GM21529 (cell line): Measurements from ENCODE around the gene BEST2.
A peak's percentile ranks its signal among the peaks of the same experiment; 100 is the strongest.
"Not testable (repeated sequence)": the region's sequence is repeated elsewhere in the genome, so short reads cannot be mapped to it uniquely, and the experiment has no call there.

Experiments used
- ATAC-seq: cut with Tn5 transposase; IDR thresholded peaks from one replicate; pipeline ENCODE4 v1.9.1; 2021; ENCODE audit not compliant: unreplicated experiment

Gene BEST2

DNA sequence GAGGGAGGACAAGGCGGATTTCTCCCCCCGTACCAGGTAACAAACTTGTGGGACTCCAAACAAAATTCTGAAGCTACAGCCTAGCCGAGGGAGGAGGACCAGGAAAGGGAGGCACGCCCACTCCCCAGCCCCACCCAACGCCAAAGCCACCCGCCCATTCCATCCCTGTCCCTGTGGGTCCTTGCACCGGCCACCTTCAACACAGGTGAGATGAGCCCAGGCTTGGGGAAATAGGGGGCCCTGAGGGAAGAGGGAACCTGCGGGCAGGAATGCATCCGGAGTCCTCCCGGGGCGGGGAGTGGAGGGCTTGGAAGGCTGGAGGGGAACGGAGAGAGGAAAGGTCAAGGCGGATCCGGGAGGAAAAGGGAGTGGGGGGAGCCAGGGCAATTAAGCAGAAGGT, at the start of gene BEST2:
Gene BEST2, plus strand, starts transcription at position 157 of the 400 bp plus-strand sequence. CDS start 802 bp downstream, outside the sequence.
- ATAC-seq, result no peak

DNA sequence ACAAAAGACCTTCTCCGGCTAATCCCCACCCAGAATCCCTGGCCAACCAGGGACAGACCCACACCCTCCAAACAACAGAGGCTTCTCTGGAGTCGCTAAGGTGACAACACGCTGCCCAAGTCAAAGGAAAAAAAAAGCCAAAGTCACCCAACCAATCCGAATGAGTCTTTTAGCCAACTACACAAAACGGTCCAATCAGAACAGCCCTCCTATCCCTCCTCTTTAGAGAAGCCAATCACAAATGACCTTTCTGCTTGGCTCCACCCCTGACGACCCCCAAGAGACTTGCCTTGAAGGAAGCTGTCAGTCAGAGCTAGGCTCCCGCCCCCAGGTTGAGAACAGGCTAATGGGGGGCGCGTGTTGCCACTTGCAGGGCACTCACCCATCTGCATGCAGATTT, 48.5 kb upstream of the BEST2 start:
- ATAC-seq, result no peak

DNA sequence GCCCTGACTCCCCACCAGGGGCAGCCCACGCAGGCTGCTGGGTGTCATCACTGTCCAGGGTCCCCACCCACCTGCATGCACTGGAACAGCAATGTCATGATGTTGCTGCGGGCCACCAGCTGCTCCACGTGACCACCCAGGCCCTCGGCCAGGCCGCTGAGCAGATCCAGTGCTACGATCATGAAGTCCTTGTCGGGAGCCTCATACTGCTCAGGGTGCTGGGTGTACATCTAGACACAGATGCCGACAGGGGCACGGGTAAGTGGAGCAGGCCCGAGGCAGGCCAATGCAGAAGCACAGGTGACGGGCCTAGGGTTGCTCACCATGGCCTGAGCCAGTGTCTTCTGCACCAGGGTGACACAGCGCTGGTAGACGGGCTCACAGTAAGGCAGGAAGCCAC, 46.4 kb upstream of the BEST2 start:
- ATAC-seq, result no peak

DNA sequence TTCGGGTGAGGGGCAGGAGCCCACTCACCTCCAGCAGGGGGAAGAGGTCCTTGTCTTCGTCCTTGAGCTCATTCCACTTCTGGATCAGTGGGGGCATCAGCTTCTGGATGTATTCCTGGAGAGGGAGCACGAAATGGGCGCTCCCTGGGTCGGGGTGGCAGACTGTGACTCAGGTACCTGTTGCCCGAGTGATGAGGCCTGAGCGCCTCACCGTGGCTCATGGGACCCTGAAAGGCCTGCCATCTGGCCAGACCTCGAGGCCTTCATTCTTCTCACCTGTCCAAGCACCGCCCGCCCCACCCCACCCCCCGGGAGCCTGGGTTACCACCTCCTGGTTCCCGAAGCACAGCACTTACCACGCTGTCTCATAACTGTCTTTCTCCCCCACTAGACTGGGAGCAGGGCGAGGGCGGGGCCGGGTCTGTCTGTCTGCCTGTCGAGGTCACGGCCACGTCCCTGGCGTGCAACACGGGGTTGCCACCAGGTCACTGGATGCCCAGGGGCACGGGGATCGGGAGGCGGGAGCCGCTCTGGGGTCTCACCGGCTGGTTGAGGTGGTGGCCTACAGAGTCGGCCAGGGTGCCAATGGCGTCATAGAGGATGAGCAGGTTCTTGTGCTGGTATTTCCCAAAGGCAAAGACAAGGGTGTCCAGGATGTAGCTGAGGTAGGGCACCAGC, 45.8 kb upstream of the BEST2 start:
- no peak for ATAC-seq

DNA sequence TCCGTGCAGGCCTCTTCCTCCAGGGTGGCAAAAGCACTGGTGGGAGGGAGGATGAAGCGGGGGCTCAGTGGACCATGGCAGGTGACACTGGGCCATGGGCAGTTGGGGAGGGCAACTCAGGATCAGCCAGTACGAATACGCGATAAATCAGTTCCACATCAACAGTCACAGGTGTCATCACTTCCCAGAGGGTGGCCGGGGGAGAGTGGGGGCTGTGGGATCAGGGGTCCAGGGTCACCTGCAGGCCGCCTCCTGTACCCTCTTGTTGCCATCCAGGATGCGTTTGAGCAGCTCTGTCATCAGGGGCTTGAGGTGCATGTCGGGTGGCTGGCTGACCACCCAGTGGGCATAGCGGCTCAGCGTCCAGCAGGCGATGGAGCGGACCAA, 45.3 kb upstream of the BEST2 start:
- ATAC-seq, result no peak

DNA sequence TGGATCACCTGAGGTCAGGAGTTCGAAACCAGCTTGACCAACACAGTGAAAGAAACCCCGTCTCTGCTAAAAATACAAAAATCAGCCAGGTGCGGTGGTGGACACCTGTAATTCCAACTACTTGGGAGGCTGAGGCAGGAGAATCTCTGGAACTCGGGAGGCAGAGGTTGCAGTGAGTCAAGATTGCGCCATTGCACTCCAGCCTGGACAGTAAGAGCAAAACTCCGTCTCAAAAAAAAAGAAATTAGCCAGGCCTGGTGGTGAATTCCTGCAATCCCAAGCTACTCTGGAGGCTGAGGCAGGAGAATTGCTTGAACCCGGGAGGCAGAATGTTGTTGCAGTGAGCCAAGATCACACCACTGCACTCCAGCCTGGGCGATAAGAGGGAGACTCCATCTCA, 43.0 kb upstream of the BEST2 start:
- no peak for ATAC-seq

DNA sequence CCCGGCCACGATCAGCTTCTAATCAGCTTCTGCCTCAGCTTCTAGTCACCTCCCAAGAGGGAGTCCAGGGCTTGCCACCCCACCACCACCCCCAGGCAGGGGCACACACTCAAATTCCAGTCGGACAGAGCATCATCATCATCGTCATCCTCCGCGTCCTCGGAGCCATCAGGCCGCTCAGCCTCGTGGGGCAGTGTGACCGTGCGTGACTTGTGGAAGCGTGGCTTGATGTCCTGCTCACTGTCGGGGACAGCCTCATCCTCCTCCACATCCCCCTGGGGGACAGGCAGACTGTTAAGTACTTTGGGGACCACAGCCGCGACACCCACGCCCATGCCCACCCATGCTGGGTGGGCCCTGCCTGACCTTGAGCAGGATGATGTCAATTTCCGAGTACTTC, 40.4 kb upstream of the BEST2 start:
- ATAC-seq, result no peak

DNA sequence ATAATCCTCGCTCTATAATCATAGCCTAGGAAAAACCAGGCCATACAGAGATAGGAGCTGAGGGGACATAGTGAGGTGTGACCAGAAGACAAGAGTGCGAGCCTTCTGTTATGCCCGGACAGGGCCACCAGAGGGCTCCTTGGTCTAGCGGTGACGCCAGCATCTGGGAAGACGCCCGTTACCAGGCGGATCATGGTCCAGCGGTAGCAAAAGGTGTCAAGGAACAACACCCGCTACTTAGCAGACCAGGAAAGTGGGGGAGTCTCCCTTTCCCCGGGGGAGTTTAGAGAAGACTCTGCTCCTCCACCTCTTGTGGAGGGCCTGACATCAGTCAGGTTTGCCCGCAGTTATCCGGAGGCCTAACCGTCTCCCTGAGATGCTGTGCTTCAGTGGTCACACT, 39.5 kb upstream of the BEST2 start:
- ATAC-seq, result not testable (repeated sequence)

DNA sequence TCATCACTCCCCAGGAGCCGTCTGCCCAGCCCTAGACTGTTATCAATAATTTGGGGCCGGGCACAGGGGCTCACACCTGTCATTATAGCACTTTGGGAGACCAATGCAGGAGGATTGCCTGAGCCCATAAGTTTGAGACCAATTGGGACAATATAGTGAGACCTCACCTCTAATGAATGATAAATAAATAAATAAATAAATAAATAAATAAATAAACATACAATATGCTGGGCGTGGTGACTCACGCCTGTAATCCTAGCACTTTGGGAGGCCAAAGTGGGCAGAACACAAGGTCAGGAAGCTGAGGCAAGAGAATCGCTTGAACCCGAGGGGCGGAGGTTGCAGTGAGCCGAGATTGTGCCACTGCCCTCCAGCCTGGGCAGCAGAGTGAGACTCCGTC, 38.3 kb upstream of the BEST2 start:
- ATAC-seq, result not testable (repeated sequence)

DNA sequence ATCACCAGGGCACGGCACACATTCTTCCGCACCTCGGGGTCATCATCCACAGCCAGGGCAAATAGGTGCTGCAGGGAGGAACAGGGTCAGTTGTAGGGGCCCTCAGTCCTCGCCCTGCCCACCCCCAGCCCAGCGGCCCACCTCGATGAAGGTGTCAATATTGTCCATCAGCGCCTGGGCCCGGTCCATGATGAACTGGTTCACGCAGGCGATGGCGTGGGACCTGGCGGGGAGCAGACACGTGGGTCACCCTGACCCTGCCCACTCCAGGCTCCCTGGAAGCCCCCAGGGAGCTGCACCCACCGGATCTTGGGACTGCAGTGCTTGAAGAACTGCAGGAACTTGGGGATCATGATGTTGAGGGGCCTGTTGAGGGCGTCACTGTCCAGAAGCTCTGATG, 36.5 kb upstream of the BEST2 start:
- no peak for ATAC-seq

DNA sequence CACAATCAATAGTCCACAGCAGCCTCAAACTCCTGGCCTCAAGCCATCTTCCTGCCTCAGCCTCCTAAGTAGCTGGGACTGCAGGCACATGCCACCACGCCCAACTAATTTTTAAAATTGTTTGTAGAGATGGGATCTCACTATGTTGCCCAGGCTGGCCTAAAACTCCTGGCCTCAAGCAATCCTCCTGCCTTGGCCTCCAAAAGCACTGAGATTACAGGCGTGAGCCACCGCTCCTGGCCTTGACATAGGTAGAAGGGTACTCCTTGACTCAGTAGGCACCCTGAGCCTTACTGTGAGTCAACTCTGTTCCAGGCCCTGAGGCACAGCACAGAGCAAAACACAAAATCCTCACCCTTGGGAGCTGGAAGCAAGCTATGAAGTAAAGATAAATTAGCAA, 35.7 kb upstream of the BEST2 start:
- ATAC-seq, result no peak

DNA sequence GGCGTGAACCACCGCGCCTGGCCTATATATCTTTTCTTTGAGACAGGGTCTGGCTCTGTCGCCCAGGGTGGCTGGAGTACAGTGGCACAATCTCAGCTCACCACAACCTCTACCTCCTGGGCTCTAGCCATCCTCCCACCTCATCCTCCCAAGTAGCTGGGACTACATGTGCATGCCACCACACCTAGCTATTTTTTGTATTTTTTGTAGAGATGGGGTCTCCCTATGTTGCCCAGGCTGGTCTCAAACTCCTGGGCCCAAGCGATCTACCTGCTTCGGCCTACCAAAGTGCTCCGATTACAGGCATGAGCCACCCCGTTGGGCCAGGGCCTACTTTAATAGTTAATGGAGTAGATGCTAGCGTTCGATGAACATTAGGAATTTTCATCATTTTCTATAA, 31.3 kb upstream of the BEST2 start:
- ATAC-seq, result no peak

DNA sequence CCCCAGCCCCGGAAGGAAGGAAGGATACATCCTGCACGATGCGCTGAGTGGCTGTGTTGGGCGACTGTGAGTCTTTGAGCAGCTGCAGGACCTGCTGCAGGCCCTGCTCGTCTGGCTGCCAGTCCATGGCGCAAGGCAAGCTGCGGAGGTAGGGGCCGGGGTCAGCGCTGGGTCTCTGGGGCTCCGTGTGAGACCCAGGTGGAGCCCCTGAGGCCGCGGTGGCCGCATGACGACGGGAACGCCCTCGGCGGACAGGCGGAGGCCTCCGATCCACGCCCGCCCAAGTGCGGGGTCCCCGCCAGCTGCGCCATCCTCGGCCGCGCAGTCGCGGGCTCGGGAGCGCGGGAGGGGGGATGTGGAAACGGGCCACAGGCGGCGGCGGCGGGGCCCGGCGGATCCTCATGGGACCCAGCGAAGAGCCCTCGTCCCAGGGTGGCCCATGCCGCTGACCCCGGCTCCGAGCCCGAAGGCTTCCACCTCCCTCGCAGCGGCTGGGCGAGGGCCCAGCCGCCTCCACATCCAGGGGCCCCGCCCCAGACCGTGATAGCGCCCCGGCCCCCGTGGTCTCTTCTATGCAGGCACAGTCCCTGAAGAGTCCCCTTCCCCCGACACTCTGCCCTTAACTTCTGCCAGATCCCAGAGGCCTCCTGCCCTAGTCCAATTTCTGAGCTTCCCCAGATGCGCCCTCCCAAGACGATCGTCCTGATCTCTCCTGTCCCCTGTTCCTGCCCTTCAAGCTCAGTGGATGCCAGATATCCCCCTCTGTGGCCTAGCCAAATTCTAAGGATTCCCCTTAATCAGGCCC, 30.5 kb upstream of the BEST2 start:
- no peak for ATAC-seq

DNA sequence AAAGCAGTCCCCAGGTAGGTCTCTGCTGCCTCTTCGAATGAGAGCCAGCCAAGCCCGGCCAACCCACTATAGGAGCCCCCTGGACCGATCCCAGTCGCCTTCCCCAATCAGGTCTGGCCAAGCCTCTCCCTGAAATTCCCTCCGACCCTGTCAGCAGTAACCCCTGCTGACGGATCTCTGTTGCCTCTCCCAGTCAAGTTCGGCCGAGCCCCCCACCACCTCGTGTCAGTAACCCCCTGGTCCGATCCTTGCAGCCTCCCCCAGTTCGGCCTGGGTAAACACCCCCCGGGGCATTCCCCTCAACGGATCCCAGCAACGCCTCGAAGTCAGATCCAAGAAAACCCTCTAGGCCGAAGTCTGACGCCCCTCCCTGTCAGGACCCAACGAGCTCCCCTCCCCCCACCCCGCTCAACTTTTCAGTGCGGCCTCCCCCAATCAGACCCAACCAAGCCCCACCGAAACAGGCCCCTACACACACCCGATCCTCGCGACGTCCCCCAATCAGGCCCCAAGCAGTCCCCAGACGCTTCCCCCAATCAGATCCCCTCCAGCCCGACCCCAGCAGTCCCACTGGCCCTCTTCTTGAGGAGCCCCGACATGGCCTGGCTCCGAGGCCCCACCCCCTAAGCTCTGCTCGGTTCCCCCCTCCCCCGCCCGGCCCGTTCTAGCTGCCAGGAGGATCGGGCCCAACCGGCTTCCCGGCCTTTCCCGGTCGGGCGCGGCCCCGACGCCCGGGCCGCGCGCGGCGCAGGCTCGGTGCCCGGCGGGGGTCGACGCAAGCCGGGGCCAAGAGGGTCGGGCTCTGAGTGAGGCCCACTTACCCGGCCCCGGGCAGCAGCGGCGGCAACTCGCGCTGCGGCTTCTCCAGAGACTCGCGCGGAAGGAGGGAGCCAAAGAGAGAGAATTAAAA, 29.7 kb upstream of the BEST2 start:
- peak; percentile 14 for ATAC-seq

DNA sequence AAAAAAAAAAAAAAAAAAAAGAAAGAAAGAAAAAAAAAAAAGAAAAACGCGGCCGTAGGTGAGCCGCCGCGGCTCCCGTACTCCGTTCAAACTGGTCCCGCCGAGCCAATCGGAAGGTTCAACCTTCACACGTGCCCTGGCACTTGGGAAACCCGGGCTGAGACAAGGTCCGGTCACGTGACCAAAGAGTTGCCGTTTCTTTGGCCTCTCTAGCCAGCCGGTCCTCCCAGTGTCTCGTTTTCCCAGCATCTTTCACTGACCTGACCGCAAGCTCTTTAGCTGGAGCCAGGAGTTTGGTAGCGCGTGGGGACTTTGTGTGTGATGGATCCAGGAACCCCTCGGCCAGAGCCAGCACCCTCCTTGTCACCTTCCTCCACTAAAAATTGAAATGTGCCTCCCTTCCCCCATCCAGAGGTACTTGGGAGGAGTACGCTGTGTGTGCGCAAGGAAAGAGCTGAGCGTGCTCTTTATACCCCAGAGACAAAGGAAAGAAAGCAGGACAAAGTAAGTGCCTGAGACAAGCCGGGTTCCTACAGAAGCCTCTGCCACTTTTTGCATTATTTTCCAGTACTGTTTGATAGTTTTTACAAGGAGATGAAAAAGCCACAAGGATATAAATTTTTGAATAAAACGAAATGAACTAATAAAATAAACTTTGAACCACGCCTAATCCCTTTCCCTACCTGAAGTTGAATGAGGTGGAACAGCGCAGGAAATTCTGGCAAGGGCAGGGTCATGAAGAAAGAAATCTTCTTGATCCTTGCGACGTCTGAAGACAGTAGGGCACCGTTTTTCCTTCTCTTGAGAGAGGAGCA, 28.8 kb upstream of the BEST2 start:
- ATAC-seq, result peak; percentile 73

DNA sequence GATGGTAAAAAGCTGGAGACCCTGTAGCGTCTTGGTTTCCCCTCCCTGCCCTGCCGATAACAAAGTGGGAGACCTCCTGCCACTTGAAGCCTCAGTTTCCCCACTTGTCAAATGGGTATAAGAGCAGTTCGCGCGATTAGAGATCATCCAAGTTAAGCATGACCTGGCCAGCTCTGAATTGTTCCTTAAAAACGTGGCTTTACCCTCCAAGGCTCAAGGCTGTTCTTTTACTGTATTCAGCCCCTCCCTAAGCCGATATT, 28.3 kb upstream of the BEST2 start:
- ATAC-seq, result no peak

DNA sequence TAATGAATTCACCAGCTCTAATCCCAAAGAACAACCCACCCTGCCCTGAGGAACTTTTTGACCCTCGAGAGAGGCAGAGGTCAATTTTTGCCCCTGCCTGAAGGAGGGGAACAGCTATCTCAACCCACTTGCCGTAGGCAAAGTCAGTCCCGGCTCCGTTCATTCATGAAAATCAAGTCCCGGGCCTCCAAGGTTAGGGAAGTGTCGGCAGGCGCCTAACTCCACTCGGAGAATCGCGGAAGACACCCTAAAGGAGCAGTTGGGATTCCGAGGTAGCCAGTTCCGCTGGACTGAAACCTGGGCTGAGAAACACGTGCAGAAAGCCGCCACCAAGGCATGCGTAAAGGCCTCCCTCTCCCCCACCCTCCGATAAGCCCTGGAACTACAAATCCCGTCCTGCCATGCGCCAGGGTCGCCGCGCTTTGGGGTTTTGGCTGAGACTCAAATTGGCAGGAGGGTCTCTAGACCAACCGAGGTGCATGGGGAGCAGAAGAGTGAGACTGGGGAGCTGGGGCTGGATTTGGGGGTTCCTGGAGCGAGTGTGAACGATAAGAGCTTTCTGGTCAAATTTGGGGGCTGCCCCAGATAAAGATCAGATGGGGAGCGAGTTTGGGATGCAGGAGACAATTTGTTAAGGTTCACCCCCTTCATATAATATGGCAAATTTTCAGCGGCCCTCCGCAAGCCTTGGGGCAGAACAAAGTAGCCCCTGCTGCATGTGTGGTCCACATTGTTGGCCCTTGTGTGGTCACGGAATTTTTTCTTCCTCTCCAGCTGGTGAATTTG, 27.8 kb upstream of the BEST2 start, which contains the start of gene TNPO2:
Gene TNPO2, minus strand, starts transcription at position 292 of the 786 bp plus-strand sequence. CDS start 2,955 bp downstream, outside the sequence.
- ATAC-seq, result no peak

DNA sequence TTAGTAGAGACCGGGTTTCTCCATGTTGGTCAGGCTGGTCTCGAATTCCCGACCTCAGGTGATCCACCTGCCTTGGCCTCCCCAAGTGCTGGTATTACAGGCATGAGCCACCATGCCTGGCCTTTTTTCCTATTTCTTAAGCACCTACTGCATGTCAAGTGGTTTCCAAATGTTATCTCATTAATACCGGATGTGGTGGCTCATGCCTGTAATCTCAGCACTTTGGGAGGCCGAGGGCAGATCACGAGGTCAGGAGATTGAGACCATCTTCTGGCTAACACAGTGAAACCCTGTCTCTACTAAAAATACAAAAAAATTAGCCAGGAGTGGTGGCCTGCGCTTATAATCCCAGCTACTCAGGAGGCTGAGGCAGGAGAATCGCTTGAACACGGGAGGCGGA, 26.0 kb upstream of the BEST2 start:
- not testable (repeated sequence) for ATAC-seq

DNA sequence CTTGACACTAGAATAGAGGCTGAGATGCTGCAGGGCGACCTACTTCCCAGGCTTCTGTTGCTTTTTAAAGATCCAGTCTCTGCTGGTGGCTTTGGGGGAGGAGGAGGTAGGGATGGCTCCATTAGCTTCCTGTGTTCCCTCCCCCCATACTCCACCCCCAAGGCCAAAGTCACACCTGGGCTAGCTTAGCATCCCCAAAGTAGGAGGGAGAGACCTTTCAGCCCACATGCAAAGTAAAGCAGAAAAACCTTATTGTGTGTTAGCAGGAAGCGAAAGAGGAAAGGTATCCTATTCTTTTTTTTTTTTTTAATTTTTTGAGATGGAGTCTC, 24.6 kb upstream of the BEST2 start:
- ATAC-seq, result no peak

DNA sequence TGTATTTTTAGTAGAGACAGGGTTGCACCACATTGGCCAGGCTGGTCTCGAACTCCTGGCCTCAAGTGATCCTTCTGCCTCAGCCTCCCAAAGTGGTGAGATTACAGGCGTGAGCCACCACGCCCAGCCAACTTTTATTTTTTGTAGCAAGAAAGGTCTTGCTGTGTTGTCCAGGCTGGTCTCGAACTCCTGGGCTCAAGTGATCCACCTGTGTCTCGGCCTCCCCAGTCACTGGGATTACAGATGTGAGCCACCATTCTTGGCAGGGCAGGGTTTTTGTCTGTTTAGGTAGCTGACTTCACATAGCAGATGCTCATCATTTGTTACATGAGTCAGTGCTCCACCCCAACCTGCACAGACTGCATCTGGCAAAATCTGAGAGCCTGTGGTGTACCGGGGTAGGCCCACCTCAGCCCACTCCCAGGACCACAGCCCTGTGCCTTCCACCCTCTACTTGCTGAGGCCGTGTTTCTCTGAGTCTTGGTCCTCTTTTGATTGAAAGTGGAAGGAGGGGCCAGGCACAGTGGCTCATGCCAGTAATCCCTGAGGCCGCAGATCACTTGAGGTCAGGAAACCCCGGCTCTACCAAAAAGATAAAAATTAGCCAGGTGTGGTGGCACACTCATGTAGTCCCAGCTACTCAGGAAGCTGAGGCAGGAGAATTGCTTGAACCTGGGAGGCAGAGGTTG, 23.7 kb upstream of the BEST2 start:
- no peak for ATAC-seq
